ENCODE measurements around the gene KMT2C.

DNA sequence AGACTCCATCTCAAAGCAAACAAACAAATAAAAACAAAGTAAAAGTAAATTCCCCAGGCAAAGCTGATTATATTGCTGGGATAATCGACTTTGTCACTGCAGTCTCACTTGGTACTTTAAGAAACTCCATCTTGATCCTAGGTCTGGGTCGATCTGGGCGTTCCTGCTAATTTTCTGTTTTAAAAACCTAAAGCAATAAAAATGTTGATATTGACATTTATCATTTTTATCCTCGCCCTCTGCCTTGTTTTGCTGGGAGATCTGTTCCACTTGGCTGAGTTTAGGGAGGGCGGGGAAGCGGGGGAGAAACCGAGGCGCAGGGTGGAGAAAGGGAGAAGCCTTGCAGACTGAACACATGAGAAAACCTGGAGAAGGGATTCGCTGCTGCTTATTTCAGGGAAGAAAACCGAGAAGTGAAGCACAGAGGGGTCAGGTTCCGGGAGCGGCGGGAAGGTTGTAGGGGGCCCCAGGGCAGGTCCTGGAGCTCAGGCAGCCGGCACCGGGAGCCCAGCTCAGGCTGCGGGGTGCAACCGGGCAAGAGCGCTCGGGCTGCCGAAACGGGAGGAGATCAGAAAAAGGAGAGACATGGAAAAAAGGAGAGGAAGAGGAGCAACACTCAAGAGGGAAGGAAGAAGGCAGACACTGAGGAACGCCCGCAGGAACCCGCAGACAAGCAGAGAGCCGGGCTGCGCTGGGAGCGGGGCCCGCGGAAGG lies 27.3 kb upstream of the KMT2C start:
- TF ChIP-seq, protein P1, sequence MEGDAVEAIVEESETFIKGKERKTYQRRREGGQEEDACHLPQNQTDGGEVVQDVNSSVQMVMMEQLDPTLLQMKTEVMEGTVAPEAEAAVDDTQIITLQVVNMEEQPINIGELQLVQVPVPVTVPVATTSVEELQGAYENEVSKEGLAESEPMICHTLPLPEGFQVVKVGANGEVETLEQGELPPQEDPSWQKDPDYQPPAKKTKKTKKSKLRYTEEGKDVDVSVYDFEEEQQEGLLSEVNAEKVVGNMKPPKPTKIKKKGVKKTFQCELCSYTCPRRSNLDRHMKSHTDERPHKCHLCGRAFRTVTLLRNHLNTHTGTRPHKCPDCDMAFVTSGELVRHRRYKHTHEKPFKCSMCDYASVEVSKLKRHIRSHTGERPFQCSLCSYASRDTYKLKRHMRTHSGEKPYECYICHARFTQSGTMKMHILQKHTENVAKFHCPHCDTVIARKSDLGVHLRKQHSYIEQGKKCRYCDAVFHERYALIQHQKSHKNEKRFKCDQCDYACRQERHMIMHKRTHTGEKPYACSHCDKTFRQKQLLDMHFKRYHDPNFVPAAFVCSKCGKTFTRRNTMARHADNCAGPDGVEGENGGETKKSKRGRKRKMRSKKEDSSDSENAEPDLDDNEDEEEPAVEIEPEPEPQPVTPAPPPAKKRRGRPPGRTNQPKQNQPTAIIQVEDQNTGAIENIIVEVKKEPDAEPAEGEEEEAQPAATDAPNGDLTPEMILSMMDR (conservative IDR thresholded peaks at IDR 0.05; ENCODE audit: low read length), result no peak
- TF ChIP-seq EZH2phosphoT487 (IDR thresholded peaks at IDR 0.05; ENCODE audit: borderline replicate concordance, low read depth, low read length), result no peak

All from OCI-LY7 (cell line).